ENCODE results near the gene ANP32A.
A peak's percentile ranks its signal among the peaks of the same experiment; 100 is the strongest.

Gene ANP32A

DNA sequence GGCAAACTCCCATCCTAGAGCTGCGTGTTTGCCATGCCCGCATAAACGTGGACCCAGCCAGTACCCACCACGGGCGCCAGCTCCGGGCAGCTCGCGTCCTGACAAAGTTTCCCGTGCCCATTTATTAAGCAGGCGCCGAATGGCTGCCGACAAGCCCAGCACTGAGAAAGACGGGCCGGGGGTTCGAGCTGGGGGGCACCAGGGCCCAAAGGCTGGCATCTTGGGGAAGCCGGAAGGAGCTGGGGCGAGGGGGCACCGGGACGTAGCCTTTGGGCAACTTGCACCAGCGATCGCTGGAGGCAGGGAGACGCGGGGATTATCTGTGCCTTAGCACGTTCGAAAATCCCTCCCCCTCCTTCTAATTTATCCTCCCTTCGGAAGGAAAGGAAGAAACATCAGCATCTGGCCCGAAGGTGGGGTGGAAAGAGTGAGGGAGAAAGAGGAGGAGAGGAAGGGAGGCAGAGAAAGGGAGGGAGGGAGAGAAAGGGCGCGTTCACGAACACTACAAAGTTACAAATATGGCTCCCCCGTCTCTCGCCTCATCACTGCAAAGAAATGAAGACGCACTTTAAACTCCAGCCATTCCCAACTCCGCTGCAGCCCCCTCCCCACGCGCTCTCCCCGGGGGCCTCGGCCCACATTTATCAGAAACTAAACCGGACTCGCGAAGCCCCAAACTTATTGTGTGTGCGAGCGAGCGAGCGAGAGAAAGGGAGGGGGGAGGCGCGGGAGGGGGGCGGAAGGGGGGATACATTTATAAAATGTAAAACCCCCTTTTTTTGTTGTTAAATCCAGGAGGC is 1.0 kb downstream of the ANP32A start:
- DNase-seq, result peak; percentile 55

DNA sequence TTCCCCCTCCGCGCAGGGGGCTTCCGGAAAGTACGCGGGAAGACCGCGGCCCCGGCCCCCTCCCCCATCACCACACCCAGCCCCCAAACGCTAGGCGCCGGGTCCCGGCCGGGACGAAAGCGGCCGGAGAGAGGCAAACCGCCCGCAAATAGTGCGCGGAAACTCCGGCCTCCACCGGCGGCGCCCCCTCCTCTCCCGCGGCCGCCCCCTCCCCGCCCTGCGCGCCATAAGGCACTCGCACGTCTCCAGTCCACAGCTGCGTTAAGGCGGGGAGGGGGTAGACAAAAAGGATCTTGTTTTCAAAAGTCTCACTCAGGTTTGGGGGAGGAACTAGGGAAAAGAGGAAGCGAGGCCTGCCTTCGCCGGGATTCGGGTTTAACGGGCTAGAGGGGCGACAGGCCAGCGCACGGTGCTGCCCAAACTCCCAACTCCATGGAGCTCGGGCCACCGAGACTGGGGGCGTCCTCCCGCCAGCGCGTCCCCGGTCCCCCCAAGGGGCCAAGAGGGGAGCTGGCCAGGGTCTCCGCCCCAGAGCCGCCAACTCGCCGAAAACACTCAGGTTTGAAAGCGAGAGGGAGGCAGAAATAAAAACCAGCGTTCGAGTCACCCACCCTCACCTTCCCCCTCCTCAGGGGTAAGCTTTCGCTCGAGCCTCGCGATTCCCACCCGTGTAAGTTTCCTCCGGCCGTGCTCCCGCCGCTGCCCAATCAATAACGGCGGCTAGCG is 1.8 kb downstream of the ANP32A start:
- no peak for DNase-seq

DNA sequence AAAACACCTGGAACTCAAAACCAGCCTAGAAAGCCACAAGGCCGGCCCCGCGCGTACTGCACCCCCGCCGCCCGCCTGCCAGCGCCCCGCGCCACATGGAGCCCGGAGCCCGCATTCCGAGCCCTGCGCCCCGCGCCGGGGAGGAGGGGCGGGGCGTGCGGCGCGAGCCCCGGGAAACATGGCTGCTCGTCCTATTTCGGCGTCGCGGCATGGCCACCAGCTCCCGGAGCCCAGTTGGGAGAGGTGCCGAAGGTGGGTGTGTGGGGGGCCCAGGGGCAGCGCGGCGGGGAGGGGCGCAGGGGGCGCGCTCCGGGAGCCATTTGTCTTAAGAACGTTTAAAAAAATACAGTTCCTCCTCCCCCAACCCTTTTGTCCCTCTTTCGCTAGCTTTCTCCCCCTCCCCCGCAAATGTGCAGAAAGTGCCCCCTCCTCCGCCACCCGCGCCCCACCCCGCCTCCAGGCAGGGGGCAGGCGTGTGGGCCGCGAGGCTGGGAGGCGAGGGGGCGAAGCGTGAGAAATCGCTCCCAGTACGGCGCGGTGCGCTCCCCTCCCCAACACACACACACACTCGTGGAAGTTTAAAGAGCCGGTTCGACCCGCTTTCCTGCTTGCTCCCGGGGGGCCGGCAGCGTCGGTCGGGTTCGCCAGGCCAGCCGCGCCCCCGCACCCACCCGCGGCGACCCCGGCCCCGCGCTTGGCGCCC is 2.5 kb downstream of the ANP32A start:
- DNase-seq, result peak; percentile 73

DNA sequence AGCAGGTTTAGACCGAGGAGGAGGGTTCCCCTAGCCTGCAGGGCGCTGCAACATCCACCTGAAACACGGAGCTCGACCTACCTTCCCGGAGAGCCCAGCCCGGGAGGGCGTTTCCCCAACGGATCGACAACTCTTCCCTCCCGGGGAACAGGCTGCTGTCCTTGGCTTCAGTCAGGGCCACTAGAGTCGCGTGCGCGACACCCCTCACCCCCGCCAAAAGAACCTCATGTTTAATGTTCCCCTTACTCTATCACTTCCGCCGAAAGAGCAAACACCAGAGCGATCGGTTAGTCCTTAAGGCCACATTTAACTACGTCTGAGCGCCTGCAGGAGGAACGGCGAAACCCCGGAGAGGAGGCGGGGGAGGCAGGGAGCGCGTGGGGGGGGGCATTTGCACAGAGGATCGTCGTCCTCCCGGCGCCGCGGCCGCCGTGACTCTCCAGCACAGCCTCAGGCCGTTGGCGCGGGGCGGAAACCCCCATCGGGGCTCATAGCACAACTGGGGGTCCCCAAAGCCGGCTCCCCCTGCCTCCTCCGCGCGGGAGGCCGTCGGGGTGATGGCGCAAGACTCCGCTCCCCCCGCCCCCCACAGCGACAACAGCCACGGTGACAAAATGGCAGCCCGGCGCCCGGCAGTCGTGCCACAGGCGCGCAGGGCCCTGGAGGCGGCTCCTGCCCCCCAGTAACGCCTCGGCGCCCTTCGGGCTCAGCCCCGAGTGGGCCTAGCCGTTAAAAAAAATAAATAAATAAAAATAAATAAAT is 3.2 kb downstream of the ANP32A start:
- peak; percentile 75 for DNase-seq

DNA sequence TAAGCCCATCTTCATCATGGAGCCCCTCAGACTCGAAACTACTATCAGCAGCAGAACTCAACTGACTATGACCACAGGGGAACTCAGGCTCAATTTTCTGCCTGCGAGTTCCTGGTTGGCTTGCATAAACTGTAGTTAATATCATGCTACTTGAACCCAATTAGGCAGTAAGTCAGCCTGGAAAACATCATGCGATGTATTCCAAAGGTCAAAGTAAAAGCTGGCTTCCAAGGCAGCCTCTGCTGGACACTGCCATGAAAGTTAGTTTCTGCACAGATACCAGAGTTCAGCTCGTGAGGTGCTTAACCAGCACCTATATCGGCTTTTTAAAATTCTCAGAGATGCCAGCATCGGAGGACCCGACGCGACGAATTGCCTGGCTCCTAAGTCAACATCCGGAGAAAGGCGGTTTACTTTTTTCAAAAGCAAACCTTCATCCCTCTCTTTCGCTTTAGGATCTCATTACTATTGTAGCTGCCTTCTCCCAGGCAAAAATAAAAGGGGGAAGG is 3.8 kb downstream of the ANP32A start:
- no peak for DNase-seq

DNA sequence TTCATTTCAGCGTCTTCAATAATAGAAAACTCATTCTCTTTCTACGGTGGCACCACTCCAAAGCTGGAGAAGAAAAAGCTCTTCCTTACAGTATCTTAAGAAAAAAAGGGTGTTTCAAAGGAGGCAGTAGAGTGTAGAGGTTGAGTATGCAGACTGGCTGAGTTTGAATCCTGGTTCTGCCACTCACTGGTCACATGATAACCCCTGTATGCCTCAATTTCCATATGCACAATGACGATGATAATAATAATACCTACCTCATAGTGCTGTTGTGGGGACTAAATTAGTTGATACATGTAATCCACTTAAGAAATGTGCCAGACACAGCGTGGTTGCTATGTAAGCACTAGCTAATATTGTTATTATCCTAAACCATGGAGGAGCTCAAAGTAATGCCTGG is 4.5 kb downstream of the ANP32A start:
- no peak for DNase-seq

DNA sequence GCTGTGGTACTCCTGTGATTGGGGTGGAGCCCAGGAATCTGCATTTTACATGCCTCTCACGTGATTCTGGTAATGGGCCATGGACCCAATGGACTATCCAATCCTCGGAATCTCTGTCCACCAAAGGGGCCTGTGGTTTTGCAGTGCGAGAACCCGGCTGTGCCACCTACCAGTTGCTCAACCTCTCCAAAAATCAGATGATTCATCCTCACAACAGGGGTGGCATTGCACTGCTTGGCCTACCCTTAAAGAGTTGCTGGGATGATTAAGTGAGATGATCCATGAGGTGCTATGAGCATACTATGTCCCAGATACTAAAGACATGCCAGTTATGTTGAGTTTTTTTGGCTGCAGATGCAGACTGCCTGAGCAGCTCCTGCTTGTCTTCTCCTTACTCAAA is 5.1 kb downstream of the ANP32A start:
- no peak for DNase-seq

DNA sequence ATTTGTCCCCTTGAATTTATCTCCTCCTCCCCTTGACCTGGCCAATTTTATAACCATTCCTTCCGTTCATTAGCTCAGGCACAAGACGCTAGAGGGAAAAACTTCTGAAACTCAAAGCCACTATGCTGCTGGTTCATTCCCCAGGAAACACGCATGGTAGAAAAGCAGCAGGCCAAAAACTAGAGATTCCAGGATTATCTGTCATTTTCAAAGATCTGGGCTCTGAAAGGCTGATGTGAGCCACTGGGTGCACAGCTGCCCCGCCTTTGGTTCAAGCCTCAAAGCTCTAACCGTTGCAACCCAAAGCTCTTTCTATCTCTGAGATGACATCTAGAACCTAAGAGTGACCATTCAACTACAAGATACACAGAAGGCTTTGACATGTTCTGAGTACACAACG is 6.1 kb downstream of the ANP32A start:
- no peak for DNase-seq

DNA sequence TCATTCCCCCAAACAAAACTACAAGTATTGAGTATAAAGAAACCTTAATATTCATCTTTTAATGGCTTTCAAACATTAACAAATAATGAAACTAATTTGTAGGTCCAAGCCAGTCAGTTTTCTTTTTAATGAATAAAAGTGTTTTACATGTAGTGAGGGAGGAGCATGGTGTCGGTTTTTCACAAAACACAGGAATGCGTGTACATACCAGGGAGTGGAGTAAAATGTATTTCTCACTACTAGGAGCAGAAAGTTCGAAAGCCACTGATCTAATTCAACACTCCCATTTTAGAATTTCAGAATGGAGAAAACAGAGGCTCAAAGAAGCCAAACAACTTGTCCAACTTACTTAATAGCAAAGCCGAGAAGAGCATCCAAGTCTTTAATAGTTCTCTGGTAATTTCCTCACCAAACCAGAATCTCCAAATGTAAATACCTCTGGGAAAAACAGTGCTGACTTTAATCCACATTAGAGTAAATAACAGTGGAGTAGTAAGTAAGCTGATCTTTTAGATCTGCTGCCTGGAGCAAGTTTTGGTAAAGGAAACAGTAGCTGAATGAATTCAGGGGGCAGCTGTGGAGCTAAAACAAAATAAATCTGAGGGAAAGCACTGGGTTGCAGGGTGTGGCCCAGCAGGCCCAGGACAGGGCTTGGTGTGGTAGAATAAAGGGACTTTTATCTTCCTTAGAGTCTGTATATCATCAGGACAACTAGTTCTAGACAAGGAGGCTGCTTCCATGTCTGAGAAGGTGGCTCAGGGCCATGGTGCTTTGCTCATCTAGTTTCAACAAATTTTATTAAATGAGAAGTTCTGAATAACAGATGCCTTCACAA is 7.9 kb downstream of the ANP32A start:
- no peak for DNase-seq

DNA sequence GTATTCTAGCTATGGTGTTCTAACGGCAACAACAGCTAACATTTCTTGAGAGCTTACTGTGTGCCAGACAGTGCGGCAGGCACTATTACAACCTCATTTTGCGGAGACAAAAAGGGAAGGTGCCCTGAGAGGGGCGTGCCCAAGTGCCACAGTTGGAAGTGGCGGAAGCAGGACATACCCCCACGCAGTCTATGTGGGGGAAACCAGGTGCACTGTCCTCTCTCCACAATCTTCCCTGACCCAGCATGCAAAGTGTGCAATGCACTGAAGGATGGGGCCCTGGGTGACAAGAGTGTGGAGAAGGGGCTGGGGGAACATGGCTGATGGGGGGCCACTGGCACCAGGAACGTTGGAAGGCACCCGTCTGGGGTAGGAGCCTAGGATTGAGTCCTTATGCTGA is 8.6 kb downstream of the ANP32A start:
- DNase-seq, result no peak

DNA sequence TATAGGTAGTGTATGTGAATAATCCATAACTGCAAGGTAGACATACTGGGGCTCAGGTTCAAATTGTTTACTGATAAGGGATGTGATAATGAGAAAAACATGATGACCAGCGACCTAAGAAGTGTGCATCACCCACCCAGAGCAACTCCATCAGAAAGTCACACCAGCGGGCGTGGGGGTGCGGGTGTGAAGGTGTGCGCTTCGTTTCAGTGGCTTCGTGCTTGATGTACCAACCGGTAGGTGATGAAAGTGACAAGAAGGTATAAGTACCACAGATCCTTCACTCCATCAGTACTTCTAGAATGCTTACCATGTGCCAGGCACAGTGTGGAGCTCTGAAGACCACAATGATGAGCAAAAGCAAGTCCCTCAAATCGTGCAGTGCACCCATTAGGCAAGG is 11.2 kb downstream of the ANP32A start:
- no peak for DNase-seq

DNA sequence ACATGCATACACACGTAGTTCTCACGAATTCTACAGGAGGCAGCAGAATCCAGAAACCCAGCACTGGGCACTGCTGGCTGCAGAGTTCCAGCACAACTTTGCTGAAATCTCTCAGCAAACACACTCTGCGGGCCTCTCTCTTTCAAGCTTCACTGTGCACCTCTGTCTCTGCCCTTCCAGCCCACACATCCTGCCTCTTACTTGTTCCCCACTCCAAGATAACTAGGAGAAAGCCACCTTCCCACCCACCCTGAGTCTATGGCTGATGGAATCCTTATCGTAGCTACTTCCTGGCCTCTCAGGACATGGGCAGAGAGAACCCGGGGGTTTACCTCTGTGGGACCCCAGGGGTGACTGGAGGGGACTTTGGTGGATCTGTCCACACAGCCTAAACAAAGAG is 11.9 kb downstream of the ANP32A start:
- DNase-seq, result no peak

DNA sequence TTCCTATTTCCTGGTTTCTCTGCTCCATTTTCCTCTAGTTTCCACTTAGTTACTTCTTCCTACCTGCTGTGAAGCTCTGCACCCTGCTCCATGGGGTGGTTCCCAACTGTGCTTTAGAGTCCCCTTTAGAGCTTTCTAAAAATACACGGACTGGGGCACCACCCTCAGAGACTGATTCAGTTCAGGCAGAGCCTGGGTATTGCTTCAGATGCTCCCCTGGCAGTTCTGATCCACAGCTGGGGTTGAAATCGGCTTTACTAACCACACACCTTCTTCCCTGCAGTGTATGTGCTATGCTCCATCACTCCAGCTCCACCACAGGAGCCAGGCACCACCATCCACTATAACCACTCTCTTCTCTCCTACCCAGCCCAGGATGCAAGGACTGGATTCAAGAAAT is 12.6 kb downstream of the ANP32A start:
- no peak for DNase-seq

DNA sequence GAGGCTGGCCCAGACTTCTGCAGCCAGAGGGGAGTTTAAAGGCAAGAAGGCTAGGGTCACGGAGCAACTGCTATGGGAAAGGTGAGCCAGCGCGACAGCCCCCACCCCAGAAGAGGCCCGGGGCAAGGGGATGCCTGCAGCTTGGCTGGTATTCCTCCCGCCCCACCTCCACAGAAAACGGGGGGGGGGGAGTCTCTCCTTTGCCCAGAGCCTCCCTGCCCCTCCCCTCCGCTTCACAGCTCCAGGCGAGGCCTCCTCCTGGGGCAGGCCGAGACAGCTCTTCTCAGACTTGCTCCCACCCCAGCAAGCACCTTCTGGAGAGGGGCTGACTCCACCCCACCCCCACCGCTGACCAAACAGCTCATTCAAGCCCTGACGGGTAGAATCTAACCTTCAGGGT is 13.4 kb downstream of the ANP32A start:
- no peak for DNase-seq

DNA sequence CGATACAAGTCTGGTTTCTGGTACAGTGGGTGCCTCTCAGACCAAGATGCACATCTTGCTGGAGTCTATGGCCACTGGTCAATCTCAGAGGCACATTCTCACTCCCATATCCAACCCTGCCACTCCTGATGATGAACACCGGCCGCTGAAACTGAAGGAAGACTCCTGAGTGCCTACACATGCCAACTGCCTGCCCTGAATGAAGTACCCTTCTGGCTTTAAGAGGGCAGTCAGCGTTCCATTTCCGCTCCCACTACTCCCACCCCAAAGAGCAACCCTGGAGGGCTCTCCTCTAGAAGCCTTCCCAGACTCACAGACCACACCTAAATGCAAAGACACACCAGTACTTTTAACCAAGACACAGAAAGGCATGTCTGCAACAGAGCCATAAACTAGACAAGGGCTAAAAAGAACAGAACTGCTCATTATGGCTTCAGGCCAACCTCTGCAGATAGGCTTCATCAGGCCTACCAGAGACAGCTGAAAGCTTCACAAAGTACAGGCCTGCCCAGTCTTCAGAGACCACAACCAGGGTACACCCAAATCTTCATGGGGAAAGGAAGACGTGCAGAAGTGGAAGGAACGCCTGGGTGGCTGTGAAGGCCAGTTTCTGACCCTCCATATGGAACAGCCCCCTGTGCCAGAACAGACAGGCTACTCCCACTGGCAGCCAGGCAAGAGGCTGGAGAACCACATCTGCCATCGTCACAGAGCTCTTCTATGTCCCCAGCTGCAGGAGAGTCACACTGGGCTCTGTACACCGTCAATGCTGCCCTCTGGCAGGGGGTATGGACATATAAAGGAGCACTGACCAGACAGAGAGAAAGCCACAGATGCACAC is 14.3 kb downstream of the ANP32A start:
- no peak for DNase-seq

DNA sequence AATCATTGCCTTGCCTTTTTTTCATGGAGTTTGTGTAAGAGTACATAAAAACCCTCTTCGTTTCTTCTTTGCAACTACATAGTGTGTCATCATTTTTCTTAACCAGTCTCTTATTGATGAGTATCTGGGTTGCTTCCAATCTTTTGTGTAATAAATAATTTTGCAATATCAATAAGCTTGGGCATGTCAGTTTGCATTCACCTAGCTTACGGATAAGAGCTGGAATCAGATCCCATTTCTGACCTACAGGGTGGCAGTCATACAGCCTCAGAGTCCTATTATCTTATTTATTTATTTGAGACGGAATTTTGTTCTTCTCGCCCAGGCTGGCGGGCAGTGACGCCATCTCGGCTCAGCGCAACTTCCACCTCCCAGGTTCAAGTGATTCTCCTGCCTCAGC is 18.3 kb downstream of the ANP32A start:
- DNase-seq, result no peak

DNA sequence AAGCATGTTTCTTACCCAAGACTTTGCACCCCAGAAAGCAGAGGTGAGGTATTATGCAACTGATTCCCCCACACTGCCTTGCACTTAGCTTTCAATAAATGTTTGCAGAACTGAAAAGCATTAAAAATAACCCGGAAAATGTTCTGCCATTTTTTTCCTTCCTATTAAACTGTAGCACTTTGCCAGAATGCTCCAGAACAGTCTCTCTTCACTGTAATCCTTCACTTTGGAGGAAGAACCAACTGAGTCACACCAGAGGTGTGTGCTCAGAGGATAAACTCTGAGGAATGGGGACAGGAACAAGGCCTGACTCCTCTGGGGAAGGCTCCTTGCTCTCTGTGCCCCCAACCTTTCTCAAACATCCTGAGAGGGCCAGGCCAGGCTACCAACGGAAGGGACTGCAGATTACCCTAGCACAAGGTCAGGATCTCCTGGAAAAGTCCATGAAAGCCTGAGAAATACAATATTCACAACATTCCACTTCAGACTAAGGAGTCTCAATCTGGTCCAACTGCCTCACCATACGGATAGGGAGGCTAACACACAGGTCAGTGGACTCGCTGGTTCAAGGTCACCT is 19.0 kb downstream of the ANP32A start:
- DNase-seq, result no peak

DNA sequence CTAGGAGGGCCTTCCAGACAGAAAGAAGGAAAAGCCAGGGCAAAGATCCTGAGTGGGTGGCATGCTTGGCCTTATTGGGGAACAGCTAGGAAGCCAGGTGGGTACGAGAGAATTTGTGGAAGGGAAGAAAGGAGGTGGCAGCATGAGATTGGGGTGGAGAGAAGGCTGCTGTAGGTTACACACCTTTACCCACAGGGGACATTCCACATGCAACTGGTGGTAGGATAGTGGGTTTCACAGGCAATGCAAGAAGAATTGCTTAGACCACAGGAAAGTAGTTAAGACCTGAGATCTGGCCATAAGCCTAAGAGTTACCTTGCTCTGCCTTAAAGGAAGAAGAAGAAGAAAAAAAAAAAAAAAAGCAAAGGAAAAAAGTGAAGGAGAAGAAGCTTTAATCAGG is 19.8 kb downstream of the ANP32A start:
- DNase-seq, result no peak

DNA sequence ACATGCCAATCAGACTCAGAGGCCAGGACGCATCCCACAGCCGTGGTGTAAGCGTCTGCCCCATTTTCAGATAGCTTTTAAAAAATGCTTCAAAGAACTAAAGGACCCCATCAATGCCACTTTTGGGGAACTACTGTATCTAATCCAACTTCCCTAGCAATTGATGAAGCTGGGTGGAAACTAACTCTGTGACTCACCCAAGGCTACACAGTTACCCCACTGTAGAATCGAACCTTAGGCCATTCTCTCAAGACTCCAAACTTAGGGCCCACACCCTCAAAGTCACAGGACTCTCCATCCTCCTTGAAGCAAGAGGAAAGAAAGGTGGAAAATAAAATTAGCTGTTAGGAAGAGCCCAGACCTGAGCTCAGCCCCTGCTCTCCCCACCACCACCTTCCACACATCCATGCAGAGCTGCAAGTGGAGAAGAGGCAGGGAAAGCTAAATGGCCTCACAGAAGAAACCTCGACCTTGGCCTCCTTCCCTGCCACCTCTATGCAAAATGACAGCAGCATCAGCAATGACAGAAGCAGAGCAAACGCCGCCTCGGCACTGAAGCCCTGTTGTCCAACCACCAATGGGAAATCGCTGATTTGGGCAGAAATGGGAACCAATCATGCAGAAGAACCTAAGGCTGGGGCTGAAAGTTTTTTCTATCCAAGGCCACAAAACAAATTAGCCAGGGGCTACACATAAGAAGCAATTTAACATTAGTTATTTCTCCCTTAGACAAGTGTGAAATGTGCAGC is 22.2 kb downstream of the ANP32A start:
- DNase-seq, result no peak
